ENCODE measurements around the gene TNFSF8.
A peak's percentile ranks its signal among the peaks of the same experiment; 100 is the strongest.

The TNFSF8 gene

GRCh38 chr9:114905170-114905940, 25.0 kb downstream of the TNFSF8 start:
- no peak overlapping the region for H3K27ac ChIP-seq
- H3K4me3 ChIP-seq (ENCODE audit: low read depth, low read length) = no peak overlapping the region
- H3K36me3 ChIP-seq (replicated peaks) = no peaks in the 10 kb centered on the region
- no peak for DNase-seq
- in situ Hi-C loops (cut with HindIII; ENCODE audit: low pct_ligation_motif_present, low sequenced_read_pairs) = loop anchor here (25.0 kb wide), 1 partner anchor 168 kb away; no protein-coding TSS in a partner anchor
- H3K27me3 ChIP-seq (replicated peaks) = no peaks in the 10 kb centered on the region
- TF ChIP-seq CTCF (IDR thresholded peaks at IDR 0.05; ENCODE audit: low read depth, low read length, missing control alignments) = no peak

GRCh38 chr9:114902786-114903524, 27.4 kb downstream of the TNFSF8 start:
- no peaks in the 10 kb centered on the region for H3K36me3 ChIP-seq (replicated peaks)
- H3K27ac ChIP-seq = no peak overlapping the region
- peak; percentile 62 for DNase-seq
- in situ Hi-C loops (cut with HindIII; ENCODE audit: low pct_ligation_motif_present, low sequenced_read_pairs) = loop anchor here (25.0 kb wide), 1 partner anchor 166 kb away; no protein-coding TSS in a partner anchor
- no peak overlapping the region for H3K4me3 ChIP-seq (ENCODE audit: low read depth, low read length)
- H3K27me3 ChIP-seq (replicated peaks) = no peaks in the 10 kb centered on the region
- TF ChIP-seq CTCF (IDR thresholded peaks at IDR 0.05; ENCODE audit: low read depth, low read length, missing control alignments) = no peak

GRCh38 chr9:114900942-114901802, 29.2 kb downstream of the TNFSF8 start:
- no peak overlapping the region for H3K4me3 ChIP-seq (ENCODE audit: low read depth, low read length)
- no peak for TF ChIP-seq CTCF (IDR thresholded peaks at IDR 0.05; ENCODE audit: low read depth, low read length, missing control alignments)

GRCh38 chr9:114899995-114900394, 30.4 kb downstream of the TNFSF8 start:
- H3K4me3 ChIP-seq (ENCODE audit: low read depth, low read length) = no peak overlapping the region
- no peaks in the 10 kb centered on the region for H3K36me3 ChIP-seq (replicated peaks)
- H3K27me3 ChIP-seq (replicated peaks) = no peaks in the 10 kb centered on the region
- TF ChIP-seq CTCF (IDR thresholded peaks at IDR 0.05; ENCODE audit: low read depth, low read length, missing control alignments) = no peak
- in situ Hi-C loops (cut with HindIII; ENCODE audit: low pct_ligation_motif_present, low sequenced_read_pairs) = loop anchor here (25.0 kb wide), 1 partner anchor 163 kb away; no protein-coding TSS in a partner anchor
- DNase-seq = no peak
- H3K27ac ChIP-seq = no peak overlapping the region

More at GRCh38 chr9:114900942-114901802, 29.2 kb downstream of the TNFSF8 start:
- no peaks in the 10 kb centered on the region for H3K27me3 ChIP-seq (replicated peaks)
- H3K27ac ChIP-seq = peak overlapping the region; percentile 6
- H3K36me3 ChIP-seq (replicated peaks) = no peaks in the 10 kb centered on the region
- DNase-seq = no peak
- in situ Hi-C loops (cut with HindIII; ENCODE audit: low pct_ligation_motif_present, low sequenced_read_pairs) = loop anchor here (25.0 kb wide), 1 partner anchor 164 kb away; no protein-coding TSS in a partner anchor

GRCh38 chr9:114899461-114899860, 30.9 kb downstream of the TNFSF8 start:
- H3K4me3 ChIP-seq (ENCODE audit: low read depth, low read length) = no peak overlapping the region
- no peak for DNase-seq
- H3K27ac ChIP-seq = no peak overlapping the region

More at GRCh38 chr9:114899461-114899860, 30.9 kb downstream of the TNFSF8 start:
- in situ Hi-C loops (cut with HindIII; ENCODE audit: low pct_ligation_motif_present, low sequenced_read_pairs) = no loop called here
- Histone ChIP-seq H3K36me3 (replicated peaks) (no peaks in the 10 kb centered on the region), H3K27me3 (replicated peaks) (no peaks in the 10 kb centered on the region)
- no peak for TF ChIP-seq CTCF (IDR thresholded peaks at IDR 0.05; ENCODE audit: low read depth, low read length, missing control alignments)

Data from brain microvascular endothelial cell (primary cell).